Muscle of leg (tissue), 11 donors: ENCODE measurements around the gene NHSL2. TPM values are rescaled to one million over a fixed set of nuclear protein-coding genes. Genes with fewer than 3 reads are reported as not detected.
A peak's percentile ranks its signal among the peaks of the same experiment; 100 is the strongest.

Experiments
- DNase-seq: peaks from one replicate; pipeline ENCODE4 v3.0.0; 2013
- H3K27ac ChIP-seq: one replicate; pipeline ENCODE4 v1.5.1; 2013; ENCODE audit warnings: mild to moderate bottlenecking, low read length, control low read depth
- H3K27me3 ChIP-seq: one replicate; pipeline ENCODE4 v1.6.1; 2013; ENCODE audit warnings: low read length; ENCODE audit not compliant: control insufficient read depth, insufficient read depth
- H3K36me3 ChIP-seq: one replicate; pipeline ENCODE4 v1.6.1; 2013; ENCODE audit warnings: low read length; ENCODE audit not compliant: control insufficient read depth, insufficient read depth
- H3K4me1 ChIP-seq: one replicate; pipeline ENCODE4 v1.6.1; 2013; ENCODE audit warnings: low read length; ENCODE audit not compliant: control insufficient read depth, insufficient read depth
- H3K4me3 ChIP-seq: one replicate; pipeline ENCODE4 v1.5.1; 2013; ENCODE audit warnings: low read length, control low read depth
- H3K9me3 ChIP-seq: replicated peaks from 2 replicates; pipeline ENCODE4 v1.6.1; 2013; ENCODE audit warnings: low read depth, low read length; ENCODE audit not compliant: control insufficient read depth
- WGBS: methylation state at CpG from one replicate; pipeline ENCODE4 v1.1.5; 2013; ENCODE audit warnings: missing lambda C conversion rate; ENCODE audit not compliant: insufficient coverage; 5-methylcytosine and 5-hydroxymethylcytosine counted together
- polyA plus RNA-seq, 8 donors: library from polyadenylated mRNA; unstranded; fragments of 120-200 nt; gene quantifications; one replicate each; pipeline versions ENCODE4 v1.2.1 to v1.2.3, GENCODE V29; 2013; ENCODE audit warnings: inconsistent platforms in 1 of 8, low replicate concordance in 1 of 8; ENCODE audit not compliant: insufficient read length in 8 of 8, insufficient read depth in 1 of 8
- total RNA-seq: library from RNA; stranded (reverse); fragments of 120-200 nt; gene quantifications from one replicate; pipeline ENCODE4 v1.2.4, GENCODE V29; 2013

Gene NHSL2
- total and polyA plus RNA-seq, 9 donors = 6.6 to 11.1 (median 8.3) TPM

DNA sequence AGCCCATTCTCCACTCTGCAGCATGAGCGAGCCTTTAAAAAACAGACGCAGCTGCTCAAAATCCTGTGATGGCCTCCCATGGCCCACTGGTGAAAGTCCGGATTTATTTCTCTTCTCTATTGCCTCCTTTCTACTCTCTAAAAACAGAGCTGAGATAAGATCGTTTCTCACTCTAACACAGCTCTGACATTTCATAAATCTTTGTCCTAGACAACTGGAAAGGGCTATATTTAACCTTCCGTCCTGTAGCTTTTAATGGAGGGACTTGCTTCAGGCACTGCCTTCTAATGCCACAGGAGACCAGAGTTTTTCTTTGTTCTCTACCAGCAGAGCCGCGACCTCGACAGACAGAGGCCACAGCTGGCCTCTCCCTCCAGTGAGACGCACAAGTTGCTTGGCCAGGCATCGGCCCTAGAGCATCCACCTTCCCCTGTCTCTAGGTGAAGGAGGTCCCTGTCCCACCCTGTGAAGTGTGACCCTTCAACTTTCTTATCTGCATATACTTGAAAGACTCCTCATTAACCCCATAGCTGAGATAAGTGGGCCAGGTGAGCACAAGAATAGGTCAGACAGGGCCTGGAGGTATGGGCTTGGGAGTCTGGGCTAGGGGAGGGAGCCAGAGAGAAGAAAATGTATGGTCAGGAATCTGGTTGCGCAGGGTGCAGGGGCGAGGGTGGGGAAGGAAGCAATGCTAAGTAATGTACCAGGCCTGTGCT lies 171.1 kb downstream of the NHSL2 start:
- 63% methylated on average over 9 of the region's 12 CpGs for WGBS
- DNase-seq = no peak
- no peaks in the 10 kb centered on the region for H3K9me3 ChIP-seq
- H3K27me3 ChIP-seq = peaks cover 55% of the 10 kb centered on the region
- H3K4me3 ChIP-seq = no peak overlapping the region
- H3K36me3 ChIP-seq = no peaks in the 10 kb centered on the region
- peak overlapping the region; percentile 69 for H3K27ac ChIP-seq
- peaks cover 21% of the 10 kb centered on the region for H3K4me1 ChIP-seq

DNA sequence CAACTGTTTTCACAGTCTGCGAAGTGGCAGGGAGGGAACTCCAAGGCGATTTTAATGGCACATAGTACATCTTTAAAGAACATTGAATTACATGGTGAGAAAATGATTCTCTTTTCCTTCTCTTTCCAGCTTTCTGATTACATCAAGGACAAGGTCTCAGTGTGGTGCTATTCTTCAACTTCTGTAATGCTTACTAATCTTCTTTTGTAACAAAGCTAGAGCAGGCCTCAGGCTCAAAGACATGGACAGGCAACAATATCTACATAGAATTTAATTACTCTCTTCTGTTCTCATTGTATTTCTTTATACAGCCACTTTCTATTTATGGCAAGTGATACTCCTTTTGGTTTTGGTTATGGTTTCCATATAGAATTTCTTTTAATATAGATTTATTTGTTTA lies 172.6 kb downstream of the NHSL2 start:
- H3K27ac ChIP-seq = no peak overlapping the region
- H3K27me3 ChIP-seq = peaks cover 45% of the 10 kb centered on the region
- H3K36me3 ChIP-seq = no peaks in the 10 kb centered on the region
- WGBS = no CpG with 5 or more reads among the region's 2 CpGs
- no peaks in the 10 kb centered on the region for H3K9me3 ChIP-seq
- DNase-seq = no peak
- H3K4me3 ChIP-seq = no peak overlapping the region
- H3K4me1 ChIP-seq = peaks cover 21% of the 10 kb centered on the region

GRCh38 chrX:72084114-72084513 lies 173.5 kb downstream of the NHSL2 start:
- Histone ChIP-seq H3K4me3 (no peak overlapping the region), H3K27ac (no peak overlapping the region), H3K27me3 (peaks cover 40% of the 10 kb centered on the region), H3K9me3 (no peaks in the 10 kb centered on the region), H3K36me3 (no peaks in the 10 kb centered on the region), H3K4me1 (peaks cover 16% of the 10 kb centered on the region)
- 56% methylated on average over 1 of the region's 1 CpG for WGBS
- DNase-seq = no peak

- Histone ChIP-seq H3K27me3 (peaks cover 29% of the 10 kb centered on the region), H3K9me3 (no peaks in the 10 kb centered on the region), H3K27ac (no peak overlapping the region), H3K4me1 (peaks cover under 1% of the 10 kb centered on the region), H3K36me3 (no peaks in the 10 kb centered on the region), H3K4me3 (no peak overlapping the region)
- DNase-seq = no peak
- WGBS = no CpG with 5 or more reads among the region's 1 CpG
These were observed 176.3 kb downstream of the NHSL2 start for GRCh38 chrX:72086995-72087394.

- Histone ChIP-seq H3K4me3 (no peak overlapping the region), H3K36me3 (no peaks in the 10 kb centered on the region), H3K9me3 (no peaks in the 10 kb centered on the region), H3K27me3 (peaks cover 27% of the 10 kb centered on the region), H3K27ac (no peak overlapping the region), H3K4me1 (no peaks in the 10 kb centered on the region)
- 76% methylated on average over 5 of the region's 6 CpGs for WGBS
- DNase-seq = no peak
These were observed 178.1 kb downstream of the NHSL2 start for GRCh38 chrX:72088761-72089160.

GRCh38 chrX:72089254-72089653 lies 178.6 kb downstream of the NHSL2 start:
- WGBS = 39% methylated on average over 2 of the region's 3 CpGs
- Histone ChIP-seq H3K27ac (no peak overlapping the region), H3K4me1 (no peaks in the 10 kb centered on the region), H3K27me3 (peaks cover 27% of the 10 kb centered on the region), H3K9me3 (no peaks in the 10 kb centered on the region), H3K36me3 (no peaks in the 10 kb centered on the region), H3K4me3 (no peak overlapping the region)
- DNase-seq = no peak

DNA sequence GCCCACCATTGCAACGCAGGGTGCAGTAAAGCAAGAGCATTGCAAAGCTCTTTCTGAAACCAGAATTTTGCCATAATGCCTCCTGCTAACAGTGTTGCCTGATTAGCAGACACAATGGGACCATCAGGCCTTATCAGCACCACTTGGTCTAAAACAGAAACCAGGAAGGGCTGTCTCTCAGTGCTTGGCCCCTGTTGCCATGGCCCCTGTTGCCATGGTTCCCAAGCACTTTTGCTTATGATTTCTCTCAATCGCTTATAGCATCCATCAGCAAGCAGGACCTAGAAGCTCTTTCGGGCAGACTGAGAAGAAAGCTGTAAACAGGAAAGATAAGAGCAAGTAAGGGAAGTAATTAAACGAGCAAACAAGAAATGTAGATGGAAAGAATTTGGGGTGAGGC lies 184.2 kb downstream of the NHSL2 start:
- peak; percentile 53 for DNase-seq
- no peaks in the 10 kb centered on the region for H3K9me3 ChIP-seq
- H3K36me3 ChIP-seq = no peaks in the 10 kb centered on the region
- H3K4me3 ChIP-seq = no peak overlapping the region
- WGBS = 56% methylated on average over 3 of the region's 4 CpGs
- no peak overlapping the region for H3K27ac ChIP-seq
- peaks cover 27% of the 10 kb centered on the region for H3K27me3 ChIP-seq
- H3K4me1 ChIP-seq = no peaks in the 10 kb centered on the region

GRCh38 chrX:72095370-72095769 lies 184.7 kb downstream of the NHSL2 start:
- WGBS = 50% methylated on average over 1 of the region's 2 CpGs
- no peak overlapping the region for H3K4me3 ChIP-seq

GRCh38 chrX:72097098-72097497 lies 186.5 kb downstream of the NHSL2 start:
- Histone ChIP-seq H3K27ac (no peak overlapping the region), H3K9me3 (no peaks in the 10 kb centered on the region), H3K27me3 (peaks cover 40% of the 10 kb centered on the region), H3K4me3 (no peak overlapping the region), H3K36me3 (no peaks in the 10 kb centered on the region), H3K4me1 (no peaks in the 10 kb centered on the region)
- WGBS = no CpG with 5 or more reads among the region's 3 CpGs
- no peak for DNase-seq

More at GRCh38 chrX:72095370-72095769, 184.7 kb downstream of the NHSL2 start:
- Histone ChIP-seq H3K27ac (no peak overlapping the region), H3K27me3 (peaks cover 31% of the 10 kb centered on the region), H3K9me3 (no peaks in the 10 kb centered on the region), H3K4me1 (no peaks in the 10 kb centered on the region), H3K36me3 (no peaks in the 10 kb centered on the region)
- no peak for DNase-seq

DNA sequence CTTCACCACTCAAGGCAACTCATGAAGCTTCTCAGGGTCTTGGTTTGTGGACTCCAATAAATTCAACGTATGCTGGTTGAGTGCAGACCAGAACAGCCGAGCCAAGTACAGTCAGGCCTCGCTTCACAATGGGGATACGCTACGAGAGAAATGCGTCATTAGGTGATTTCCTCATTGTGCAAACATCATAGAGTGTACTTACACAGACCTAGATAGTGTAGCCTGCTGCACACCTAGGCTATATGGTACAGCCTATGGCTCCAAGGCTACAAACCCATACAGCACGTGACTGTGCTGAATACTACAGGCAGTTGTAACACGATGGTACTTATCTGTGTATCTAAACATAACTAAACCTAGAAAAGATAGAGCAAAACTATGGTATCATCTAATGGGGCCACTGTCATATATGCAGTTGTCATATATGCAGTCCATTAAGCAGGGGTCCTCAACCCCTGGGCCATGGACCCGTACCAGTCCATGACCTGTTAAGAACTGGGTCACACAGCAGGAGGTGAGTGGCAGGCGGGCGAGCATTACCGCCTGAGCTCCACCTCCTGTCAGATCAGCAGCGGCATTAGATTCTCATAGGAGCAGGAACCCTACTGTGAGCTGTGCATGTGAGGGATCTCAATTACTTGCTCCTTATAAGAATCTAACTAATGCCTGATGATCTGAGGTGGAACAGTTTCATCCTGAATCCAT lies 189.6 kb downstream of the NHSL2 start:
- Histone ChIP-seq H3K36me3 (no peaks in the 10 kb centered on the region), H3K9me3 (no peaks in the 10 kb centered on the region), H3K4me3 (no peak overlapping the region), H3K27me3 (peaks cover 52% of the 10 kb centered on the region), H3K4me1 (no peaks in the 10 kb centered on the region), H3K27ac (no peak overlapping the region)
- 85% methylated on average over 7 of the region's 13 CpGs for WGBS
- DNase-seq = no peak
